ENCODE data around the gene SGTA. TPM values are rescaled to one million over a fixed set of nuclear protein-coding genes. Genes with fewer than 3 reads are reported as not detected.

SGTA gene
- total RNA-seq, 1 donor from 2014 or later = 72.6 TPM

DNA sequence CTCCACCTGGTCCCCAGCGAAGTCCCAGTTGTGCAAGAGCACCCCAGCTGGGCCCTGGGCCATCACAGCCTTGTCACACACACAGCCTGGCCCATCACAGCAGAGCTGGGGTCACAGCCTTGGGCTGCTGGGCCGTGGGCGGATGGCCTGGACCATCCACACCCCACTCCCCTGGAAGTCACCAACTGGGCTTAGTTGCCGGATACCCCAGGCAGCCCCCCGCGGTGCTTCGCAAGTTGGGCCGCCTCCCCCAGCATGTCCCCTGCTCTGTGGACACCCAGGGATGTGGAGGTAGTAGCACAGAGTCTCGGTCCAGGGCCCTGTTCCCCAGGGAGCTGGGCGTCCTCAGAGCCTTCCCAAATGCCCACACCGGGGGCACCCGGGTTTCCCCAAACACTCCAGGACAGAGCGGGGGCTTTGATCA lies 32.1 kb upstream of the SGTA start:
- no peak overlapping the region for H3K4me3 ChIP-seq
- intact Hi-C loops (cut with micrococcal nuclease) = no loop called here
- H3K4me1 ChIP-seq = peaks cover 9% of the 10 kb centered on the region
- H3K9me3 ChIP-seq (replicated peaks) = no peaks in the 10 kb centered on the region
- TF ChIP-seq, protein P1, sequence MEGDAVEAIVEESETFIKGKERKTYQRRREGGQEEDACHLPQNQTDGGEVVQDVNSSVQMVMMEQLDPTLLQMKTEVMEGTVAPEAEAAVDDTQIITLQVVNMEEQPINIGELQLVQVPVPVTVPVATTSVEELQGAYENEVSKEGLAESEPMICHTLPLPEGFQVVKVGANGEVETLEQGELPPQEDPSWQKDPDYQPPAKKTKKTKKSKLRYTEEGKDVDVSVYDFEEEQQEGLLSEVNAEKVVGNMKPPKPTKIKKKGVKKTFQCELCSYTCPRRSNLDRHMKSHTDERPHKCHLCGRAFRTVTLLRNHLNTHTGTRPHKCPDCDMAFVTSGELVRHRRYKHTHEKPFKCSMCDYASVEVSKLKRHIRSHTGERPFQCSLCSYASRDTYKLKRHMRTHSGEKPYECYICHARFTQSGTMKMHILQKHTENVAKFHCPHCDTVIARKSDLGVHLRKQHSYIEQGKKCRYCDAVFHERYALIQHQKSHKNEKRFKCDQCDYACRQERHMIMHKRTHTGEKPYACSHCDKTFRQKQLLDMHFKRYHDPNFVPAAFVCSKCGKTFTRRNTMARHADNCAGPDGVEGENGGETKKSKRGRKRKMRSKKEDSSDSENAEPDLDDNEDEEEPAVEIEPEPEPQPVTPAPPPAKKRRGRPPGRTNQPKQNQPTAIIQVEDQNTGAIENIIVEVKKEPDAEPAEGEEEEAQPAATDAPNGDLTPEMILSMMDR (IDR thresholded peaks at IDR 0.05; ENCODE audit: borderline replicate concordance) = no peak
- peaks cover 23% of the 10 kb centered on the region for H3K36me3 ChIP-seq
- no peaks in the 10 kb centered on the region for H3K27me3 ChIP-seq (ENCODE audit: low read depth)
- no peak overlapping the region for H3K27ac ChIP-seq (replicated peaks)
- DNase-seq = no peak

- Histone ChIP-seq H3K27ac (replicated peaks) (no peak overlapping the region), H3K9me3 (replicated peaks) (no peaks in the 10 kb centered on the region), H3K4me1 (peaks cover 4% of the 10 kb centered on the region), H3K4me3 (no peak overlapping the region), H3K36me3 (peaks cover 31% of the 10 kb centered on the region), H3K27me3 (ENCODE audit: low read depth) (no peaks in the 10 kb centered on the region)
- intact Hi-C loops (cut with micrococcal nuclease) = no loop called here
- TF ChIP-seq, protein P1 (IDR thresholded peaks at IDR 0.05; ENCODE audit: borderline replicate concordance) = no peak
- DNase-seq = no peak
These were observed 31.4 kb upstream of the SGTA start for GRCh38 chr19:2814426-2814825.

DNA sequence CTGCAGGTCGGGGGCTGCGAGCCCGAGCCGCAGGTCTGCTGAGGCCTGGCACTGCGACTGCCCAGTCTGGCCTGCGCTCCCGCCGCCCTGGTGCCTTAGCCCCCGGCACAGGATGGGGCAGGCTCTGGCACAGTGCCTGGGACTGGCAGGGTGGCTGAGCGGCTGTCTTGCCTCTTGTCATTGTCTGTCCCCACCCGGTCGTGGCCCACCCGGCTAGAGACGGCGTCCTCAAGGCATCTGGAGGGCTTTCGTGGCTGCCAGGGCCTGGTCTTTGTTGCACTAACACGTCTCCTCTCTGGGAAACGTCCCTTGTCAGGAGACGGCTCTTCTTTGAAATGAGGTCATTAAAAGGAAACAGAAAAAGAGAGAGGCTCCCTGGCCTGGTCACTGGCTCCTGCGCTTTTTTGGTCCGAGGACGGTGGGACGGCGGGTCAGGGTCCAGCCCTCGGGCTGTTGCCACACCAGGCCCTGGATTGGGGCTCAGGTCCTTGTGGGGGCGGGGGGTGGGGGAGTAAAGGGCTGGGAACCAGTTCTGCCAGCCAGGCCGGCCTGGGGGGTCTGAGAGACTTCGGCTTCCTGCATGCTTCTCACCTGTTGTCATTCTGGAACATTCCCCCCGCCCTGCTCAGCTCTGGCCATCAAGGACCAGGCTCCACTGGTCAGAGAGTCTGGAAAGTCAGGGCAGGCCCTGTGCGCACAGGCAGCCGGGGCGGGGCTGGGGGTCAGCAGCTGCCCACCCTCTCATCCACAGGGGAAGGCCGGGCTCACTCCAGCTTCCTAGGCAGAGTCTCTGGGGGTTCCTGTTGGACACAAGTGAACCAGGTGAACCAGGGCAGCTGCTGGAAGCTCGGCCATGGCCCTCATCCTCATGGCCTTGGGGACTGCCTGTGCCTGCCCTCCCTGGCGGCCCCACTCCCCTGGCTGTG lies 30.4 kb upstream of the SGTA start:
- H3K4me1 ChIP-seq = no peaks in the 10 kb centered on the region
- H3K36me3 ChIP-seq = peaks cover 40% of the 10 kb centered on the region
- H3K27ac ChIP-seq (replicated peaks) = no peak overlapping the region
- no peaks in the 10 kb centered on the region for H3K9me3 ChIP-seq (replicated peaks)
- H3K27me3 ChIP-seq (ENCODE audit: low read depth) = no peaks in the 10 kb centered on the region
- intact Hi-C loops (cut with micrococcal nuclease) = no loop called here
- no peak overlapping the region for H3K4me3 ChIP-seq
- TF ChIP-seq, protein P1 (IDR thresholded peaks at IDR 0.05; ENCODE audit: borderline replicate concordance) = no peak
- no peak for DNase-seq

DNA sequence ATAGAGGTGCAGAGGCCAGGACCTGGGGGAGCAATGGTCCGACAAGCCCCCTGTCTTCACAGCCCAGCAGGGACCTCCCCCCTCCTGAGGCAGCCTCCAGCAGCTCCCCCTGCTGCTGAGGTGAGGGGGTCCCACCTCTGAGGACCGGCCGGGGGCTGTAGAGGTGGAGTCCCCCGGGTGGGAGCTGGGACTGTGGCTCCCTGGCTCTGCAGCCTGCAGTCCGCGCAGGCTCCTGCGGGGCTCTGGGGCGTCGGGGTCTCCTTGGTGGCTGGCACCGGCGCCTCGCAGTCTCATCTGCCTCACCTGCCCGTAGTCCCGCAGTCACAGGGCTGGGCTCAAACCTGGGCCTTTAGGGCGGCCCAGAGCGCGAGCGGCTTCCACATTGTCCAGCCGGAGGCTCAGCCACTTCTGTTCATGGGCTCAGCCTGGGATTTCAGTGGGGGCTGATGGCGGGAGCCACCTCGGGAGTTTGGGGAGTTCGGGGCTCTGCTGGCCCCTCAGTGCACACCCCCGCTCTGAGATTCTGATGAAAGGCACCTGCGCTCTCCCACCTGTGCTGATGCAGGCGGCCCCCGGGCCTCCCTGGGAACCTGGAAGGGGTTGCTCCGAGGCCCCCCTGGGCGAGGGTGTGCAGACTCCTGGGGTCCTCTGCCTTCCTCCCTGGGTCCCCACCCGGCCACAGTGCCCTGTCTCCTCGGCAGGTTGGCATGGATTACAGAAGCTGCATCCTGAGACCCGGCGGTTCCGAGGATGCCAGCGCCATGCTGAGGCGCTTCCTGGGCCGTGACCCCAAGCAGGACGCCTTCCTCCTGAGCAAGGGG lies 29.6 kb upstream of the SGTA start:
- no peaks in the 10 kb centered on the region for H3K9me3 ChIP-seq (replicated peaks)
- H3K4me1 ChIP-seq = no peaks in the 10 kb centered on the region
- TF ChIP-seq, protein P1 (IDR thresholded peaks at IDR 0.05; ENCODE audit: borderline replicate concordance) = no peak
- no peaks in the 10 kb centered on the region for H3K27me3 ChIP-seq (ENCODE audit: low read depth)
- no peak overlapping the region for H3K4me3 ChIP-seq
- H3K36me3 ChIP-seq = peaks cover 49% of the 10 kb centered on the region
- DNase-seq = no peak
- intact Hi-C loops (cut with micrococcal nuclease) = no loop called here
- no peak overlapping the region for H3K27ac ChIP-seq (replicated peaks)

GRCh38 chr19:2811735-2812413 lies 28.8 kb upstream of the SGTA start:
- TF ChIP-seq, protein P1 (IDR thresholded peaks at IDR 0.05; ENCODE audit: borderline replicate concordance) = no peak
- H3K4me3 ChIP-seq = no peak overlapping the region
- intact Hi-C loops (cut with micrococcal nuclease) = no loop called here
- H3K4me1 ChIP-seq = no peaks in the 10 kb centered on the region
- H3K27me3 ChIP-seq (ENCODE audit: low read depth) = no peaks in the 10 kb centered on the region
- H3K9me3 ChIP-seq (replicated peaks) = no peaks in the 10 kb centered on the region
- H3K36me3 ChIP-seq = peaks cover 56% of the 10 kb centered on the region
- DNase-seq = no peak
- H3K27ac ChIP-seq (replicated peaks) = no peak overlapping the region

Measured in left ventricle myocardium inferior (tissue), 1 donor.